H9 (cell line): Measurements from ENCODE around the gene MAPT. TPM values are rescaled to one million over a fixed set of nuclear protein-coding genes. Genes with fewer than 3 reads are reported as not detected.

Source experiments
- DNase-seq: peaks from one replicate; pipeline ENCODE4 v3.0.0-alpha.2; 2017
- H2AFZ ChIP-seq: one replicate; pipeline ENCODE4 v1.6.1; 2013; ENCODE audit warnings: mild to moderate bottlenecking, low read length, control low read depth, moderate library complexity
- H2AK5ac ChIP-seq: 2 replicates; pipeline ENCODE4 v1.6.1; 2013; ENCODE audit warnings: low read length, control low read depth, mixed read lengths; ENCODE audit not compliant: insufficient read length
- H2BK120ac ChIP-seq: one replicate; pipeline ENCODE4 v1.6.1; 2013; ENCODE audit warnings: low read depth, mild to moderate bottlenecking, low read length, control low read depth, inconsistent platforms; ENCODE audit not compliant: poor library complexity, severe bottlenecking
- H2BK12ac ChIP-seq: 2 replicates; pipeline ENCODE4 v1.6.1; 2013; ENCODE audit warnings: low read length, control low read depth, mixed read lengths, low read depth; ENCODE audit not compliant: insufficient read length
- H2BK15ac ChIP-seq: 2 replicates; pipeline ENCODE4 v1.6.1; 2013; ENCODE audit warnings: low read depth, low read length, control low read depth
- H2BK20ac ChIP-seq: one replicate; pipeline ENCODE4 v1.6.1; 2013; ENCODE audit warnings: low read depth, mild to moderate bottlenecking, low read length, control low read depth, inconsistent platforms; ENCODE audit not compliant: poor library complexity, severe bottlenecking
- H2BK5ac ChIP-seq: 2 replicates; pipeline ENCODE4 v1.6.1; 2013; ENCODE audit warnings: low read length, control low read depth, mixed read lengths; ENCODE audit not compliant: insufficient read length
- H3K14ac ChIP-seq: 2 replicates; pipeline ENCODE4 v1.6.1; 2013; ENCODE audit warnings: low read length, control low read depth; ENCODE audit not compliant: insufficient read depth
- H3K18ac ChIP-seq: 2 replicates; pipeline ENCODE4 v1.6.1; 2013; ENCODE audit warnings: low read depth, mild to moderate bottlenecking, mixed read lengths, low read length, control low read depth; ENCODE audit not compliant: insufficient read length
- H3K23ac ChIP-seq: 2 replicates; pipeline ENCODE4 v1.6.1; 2013; ENCODE audit warnings: low read length, control low read depth, mixed read lengths, low read depth; ENCODE audit not compliant: insufficient read length
- H3K23me2 ChIP-seq: 2 replicates; pipeline ENCODE4 v1.6.1; 2013; ENCODE audit warnings: low read depth, mild to moderate bottlenecking, mixed read lengths, low read length, control low read depth; ENCODE audit not compliant: insufficient read length, poor library complexity, severe bottlenecking
- H3K27ac ChIP-seq: 2 replicates; pipeline ENCODE4 v1.5.1; 2013; ENCODE audit warnings: low read length, control low read depth, mixed read lengths, low read depth; ENCODE audit not compliant: insufficient read length
- H3K27me3 ChIP-seq: 2 replicates; pipeline ENCODE4 v1.6.1; 2013; ENCODE audit warnings: low read length, control low read depth, inconsistent platforms; ENCODE audit not compliant: insufficient read depth
- H3K4ac ChIP-seq: 2 replicates; pipeline ENCODE4 v1.6.1; 2013; ENCODE audit warnings: low read depth, mild to moderate bottlenecking, control low read depth, inconsistent platforms, low read length, moderate library complexity
- H3K4me1 ChIP-seq: 2 replicates; pipeline ENCODE4 v1.6.1; 2013; ENCODE audit warnings: low read length, control low read depth, inconsistent platforms; ENCODE audit not compliant: insufficient read depth
- H3K4me2 ChIP-seq: 2 replicates; pipeline ENCODE4 v1.6.1; 2013; ENCODE audit warnings: low read length, control low read depth, mixed read lengths; ENCODE audit not compliant: insufficient read length, insufficient read depth
- H3K56ac ChIP-seq: 2 replicates; pipeline ENCODE4 v1.6.1; 2013; ENCODE audit warnings: low read depth, mild to moderate bottlenecking, mixed read lengths, low read length, control low read depth; ENCODE audit not compliant: insufficient read length
- H3K79me1 ChIP-seq: 2 replicates; pipeline ENCODE4 v1.6.1; 2013; ENCODE audit warnings: low read depth, mild to moderate bottlenecking, moderate library complexity, low read length, control low read depth, inconsistent platforms; ENCODE audit not compliant: insufficient read depth, poor library complexity, severe bottlenecking
- H3K79me2 ChIP-seq: 2 replicates; pipeline ENCODE4 v1.6.1; 2013; ENCODE audit warnings: low read length, control low read depth, inconsistent platforms; ENCODE audit not compliant: insufficient read depth
- H3K9ac ChIP-seq: 2 replicates; pipeline ENCODE4 v1.6.1; 2013; ENCODE audit warnings: low read length, control low read depth, mixed read lengths; ENCODE audit not compliant: insufficient read length; ENCODE audit errors: extremely low read depth
- H3K9me3 ChIP-seq: one replicate; pipeline ENCODE4 v1.6.1; 2013; ENCODE audit warnings: low read depth, low read length, inconsistent platforms; ENCODE audit not compliant: control insufficient read depth
- H3T11ph ChIP-seq: one replicate; pipeline ENCODE4 v1.6.1; 2013; ENCODE audit warnings: mild to moderate bottlenecking, low read length, control low read depth, inconsistent platforms
- H4K20me1 ChIP-seq: one replicate; pipeline ENCODE4 v1.6.1; 2013; ENCODE audit not compliant: control insufficient read depth, insufficient read length, insufficient read depth
- H4K5ac ChIP-seq: 2 replicates; pipeline ENCODE4 v1.6.1; 2013; ENCODE audit warnings: low read depth, mild to moderate bottlenecking, mixed read lengths, low read length, control low read depth; ENCODE audit not compliant: insufficient read length
- H4K8ac ChIP-seq: replicated peaks from 2 replicates; pipeline ENCODE4 v1.6.1; 2013; ENCODE audit warnings: low read length, control low read depth, mixed read lengths, low read depth; ENCODE audit not compliant: insufficient read length
- H4K91ac ChIP-seq: 2 replicates; pipeline ENCODE4 v1.6.1; 2013; ENCODE audit warnings: low read depth, mild to moderate bottlenecking, moderate library complexity, mixed read lengths, low read length, control low read depth; ENCODE audit not compliant: insufficient read length
- H3K27ac Mint-ChIP-seq, 3 experiments: 2 replicates in 2 of 3; 3 replicates in 1 of 3; pipeline ENCODE4 v1.8.0; 2020 to 2021; ENCODE audit warnings: mixed read lengths in 3 of 3, mild to moderate bottlenecking in 1 of 3, moderate library complexity in 1 of 3
- H3K27me3 Mint-ChIP-seq: 2 replicates; pipeline ENCODE4 v1.8.0; 2021; ENCODE audit warnings: low read depth, mild to moderate bottlenecking, moderate library complexity, mixed read lengths
- H3K36me3 Mint-ChIP-seq, 3 experiments: 2 replicates in 2 of 3; 3 replicates in 1 of 3; pipeline ENCODE4 v1.8.0; 2020 to 2021; ENCODE audit warnings: low read depth in 3 of 3, mixed read lengths in 3 of 3; ENCODE audit not compliant: insufficient read depth in 1 of 3
- H3K4me1 Mint-ChIP-seq, 2 experiments: 2 replicates each; pipeline ENCODE4 v1.8.0; 2020; ENCODE audit warnings: mixed read lengths in 2 of 2
- H3K4me3 Mint-ChIP-seq, 2 experiments: 2 replicates in 1 of 2; 3 replicates in 1 of 2; pipeline ENCODE4 v1.8.0; 2020 to 2021; ENCODE audit warnings: mild to moderate bottlenecking in 2 of 2, mixed read lengths in 2 of 2, moderate library complexity in 1 of 2
- H3K9me3 Mint-ChIP-seq, 2 experiments: 2 replicates in 1 of 2; 3 replicates in 1 of 2; pipeline ENCODE4 v1.8.0; 2020; ENCODE audit warnings: mild to moderate bottlenecking in 2 of 2, mixed read lengths in 2 of 2, moderate library complexity in 1 of 2
- CTCF ChIP-seq: fragments of 200-600 bp; sonication (generic); conservative IDR thresholded peaks from 3 replicates; pipeline ENCODE4 v1.8.0; 2021; ENCODE audit warnings: antibody characterized with exemption, mild to moderate bottlenecking
- WGBS: extraction: QIAGEN DNeasy Blood & Tissue Kit; methylation state at CpG from one replicate; pipeline ENCODE4 v1.1.7; 2013; ENCODE audit warnings: missing lambda C conversion rate, low lambda C conversion rate, mixed read lengths; ENCODE audit not compliant: insufficient read length; ENCODE audit errors: extremely low coverage; 5-methylcytosine and 5-hydroxymethylcytosine counted together
- total RNA-seq: library from RNA; stranded (reverse); gene quantifications from 2 replicates; pipeline ENCODE4 v1.2.1, GENCODE V29; 2021

The MAPT gene
- total RNA-seq, 1 experiment from 2014 or later = 1.6 TPM

- no peak overlapping the region for H3K4me3 Mint-ChIP-seq
- Histone ChIP-seq H2AFZ (no peak overlapping the region), H4K20me1 (no peaks in the 10 kb centered on the region), H2BK20ac (no peak overlapping the region), H2AK5ac (no peak overlapping the region), H4K5ac (no peak overlapping the region), H3K23me2 (peaks cover 4% of the 10 kb centered on the region), H2BK120ac (no peak overlapping the region), H3K79me2 (no peaks in the 10 kb centered on the region), H2BK15ac (no peak overlapping the region), H3K27ac (no peak overlapping the region), H3K9ac (no peak overlapping the region), H4K91ac (no peak overlapping the region), H3K27me3 (no peaks in the 10 kb centered on the region), H4K8ac (no peak overlapping the region), H3K56ac (no peak overlapping the region), H3K4me1 (no peaks in the 10 kb centered on the region), H3K18ac (no peak overlapping the region), H3K23ac (no peak overlapping the region), H3K9me3 (no peaks in the 10 kb centered on the region), H3K4me2 (no peak overlapping the region), H3T11ph (no peak overlapping the region), H3K4ac (no peak overlapping the region), H3K79me1 (no peaks in the 10 kb centered on the region), H3K14ac (no peak overlapping the region; the same call in 1 of the 2 replicates), H2BK12ac (no peak overlapping the region), H2BK5ac (no peak overlapping the region)
- H3K4me1 Mint-ChIP-seq = peaks cover 0 to 2% of the 10 kb centered on the region in 2 experiments; a peak in 2 of 4 replicates
- H3K27me3 Mint-ChIP-seq = peaks cover 10% of the 10 kb centered on the region
- no peak overlapping the region for H3K27ac Mint-ChIP-seq
- no peaks in the 10 kb centered on the region for H3K36me3 Mint-ChIP-seq
- no peak for TF ChIP-seq CTCF
- H3K9me3 Mint-ChIP-seq = no peaks in the 10 kb centered on the region; a peak in 1 of 5 replicates
- DNase-seq = no peak
- WGBS = no CpG with 5 or more reads among the region's 15 CpGs
Observed at GRCh38 chr17:45919136-45919535, 24.8 kb downstream of the MAPT start.
